GM18505 (cell line): ENCODE data around the gene DUOX2.
"Not testable (repeated sequence)": the region's sequence is repeated elsewhere in the genome, so short reads cannot be mapped to it uniquely, and the experiment has no call there.

Source experiments
- ATAC-seq: cut with Tn5 transposase; IDR thresholded peaks from one replicate; pipeline ENCODE4 v1.9.1; 2021; ENCODE audit not compliant: unreplicated experiment
- POLR2A ChIP-seq: IDR thresholded peaks from 4 replicates; pipeline ENCODE4 v1.6.1; 2011; ENCODE audit warnings: borderline replicate concordance; ENCODE audit not compliant: insufficient read depth, insufficient read length; ENCODE audit errors: extremely low read depth

DUOX2 gene

DNA sequence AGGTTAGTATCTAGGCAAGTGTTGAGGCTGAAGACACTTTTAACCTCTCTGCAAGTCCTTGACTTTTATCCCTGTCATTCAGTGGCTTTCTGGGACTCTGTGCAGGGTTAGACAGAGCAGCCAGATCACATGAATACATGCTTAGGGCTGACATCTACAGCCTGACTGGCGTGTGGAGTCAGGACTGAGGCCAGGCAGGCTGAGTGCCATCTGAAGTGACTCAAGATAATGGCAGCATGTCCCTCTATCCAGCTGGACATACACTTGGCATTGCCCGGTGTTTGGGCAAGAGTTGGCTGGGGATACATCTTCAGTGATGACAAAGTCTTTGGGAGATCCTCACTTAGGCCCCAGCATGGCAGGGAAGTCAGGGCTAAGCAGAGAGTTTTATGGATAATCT is 22.4 kb downstream of the DUOX2 start:
- ATAC-seq = no peak
- no peak for TF ChIP-seq POLR2A

DNA sequence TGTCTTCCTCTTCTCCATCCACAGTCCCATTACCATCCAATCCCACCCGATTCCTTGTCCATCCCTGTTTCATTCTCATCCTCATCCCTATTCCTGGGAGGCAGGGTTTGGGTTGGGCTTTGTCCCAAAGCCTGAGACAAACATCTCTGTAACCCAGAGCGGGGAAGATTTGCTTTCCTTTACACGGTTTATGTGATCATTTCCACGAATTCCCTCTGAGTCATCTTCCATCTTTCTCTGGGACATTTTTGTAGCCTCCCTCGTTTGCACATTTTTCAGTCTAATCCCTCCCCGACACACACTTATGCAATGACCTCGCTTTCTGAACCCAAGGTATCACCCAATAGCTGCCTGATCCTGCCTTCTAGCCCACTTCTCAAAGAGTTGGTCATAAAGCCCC is 22.8 kb downstream of the DUOX2 start:
- no peak for ATAC-seq
- TF ChIP-seq POLR2A = no peak

- ATAC-seq = no peak
- no peak for TF ChIP-seq POLR2A
These were observed 24.1 kb downstream of the DUOX2 start for GRCh38 chr15:45089712-45090373.

DNA sequence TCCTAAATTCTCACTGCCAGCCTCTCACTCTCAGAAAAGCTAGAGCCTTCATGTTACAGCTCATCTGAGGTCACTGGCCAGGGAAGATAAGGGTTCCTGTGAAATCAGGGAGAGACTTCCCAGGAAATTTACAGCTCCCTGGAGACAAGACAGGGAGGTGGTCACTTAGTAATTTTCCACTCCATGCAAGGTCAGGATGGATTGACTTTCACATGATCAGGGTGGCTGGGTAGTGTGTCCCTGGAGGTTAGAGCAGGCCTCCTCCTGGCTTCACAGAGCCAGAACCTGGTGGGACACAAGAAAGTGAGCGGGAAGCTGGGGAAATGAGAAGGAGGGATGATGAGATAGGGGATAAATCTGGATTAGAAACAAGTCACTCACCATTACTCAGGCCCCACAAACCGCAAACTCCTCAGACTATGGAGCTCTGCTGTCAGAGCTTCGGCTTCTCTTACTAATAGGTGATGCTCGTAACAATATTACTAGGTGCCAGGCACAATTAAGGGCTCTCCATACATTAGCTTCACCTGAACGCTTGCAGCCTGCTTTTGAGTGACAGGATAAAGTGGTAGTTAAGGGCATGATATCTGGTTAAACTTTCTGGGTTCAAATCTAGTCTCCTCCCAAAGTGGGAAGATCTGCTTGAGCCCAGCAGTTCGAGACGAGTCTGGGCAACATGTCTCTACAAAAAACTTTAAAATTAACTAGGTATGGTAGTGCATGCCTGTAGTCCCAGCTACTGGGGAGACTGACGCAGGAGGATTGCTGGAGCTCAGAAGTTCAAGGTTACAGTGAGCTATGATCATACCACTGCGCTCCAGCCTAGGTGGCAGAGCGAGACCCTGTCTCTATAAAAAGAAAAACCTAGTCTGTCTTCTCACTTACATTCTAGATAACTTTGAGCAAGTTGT is 24.9 kb downstream of the DUOX2 start:
- ATAC-seq = no peak

GRCh38 chr15:45087513-45087912 is 26.5 kb downstream of the DUOX2 start:
- no peak for ATAC-seq
- no peak for TF ChIP-seq POLR2A

More for the DNA sequence above, 24.9 kb downstream of the DUOX2 start:
- TF ChIP-seq POLR2A = no peak

- TF ChIP-seq POLR2A = no peak
- ATAC-seq = no peak
These were observed 29.8 kb downstream of the DUOX2 start for GRCh38 chr15:45084163-45084562.

- TF ChIP-seq POLR2A = no peak
- ATAC-seq = no peak
These were observed 30.7 kb downstream of the DUOX2 start for GRCh38 chr15:45083223-45083622.

DNA sequence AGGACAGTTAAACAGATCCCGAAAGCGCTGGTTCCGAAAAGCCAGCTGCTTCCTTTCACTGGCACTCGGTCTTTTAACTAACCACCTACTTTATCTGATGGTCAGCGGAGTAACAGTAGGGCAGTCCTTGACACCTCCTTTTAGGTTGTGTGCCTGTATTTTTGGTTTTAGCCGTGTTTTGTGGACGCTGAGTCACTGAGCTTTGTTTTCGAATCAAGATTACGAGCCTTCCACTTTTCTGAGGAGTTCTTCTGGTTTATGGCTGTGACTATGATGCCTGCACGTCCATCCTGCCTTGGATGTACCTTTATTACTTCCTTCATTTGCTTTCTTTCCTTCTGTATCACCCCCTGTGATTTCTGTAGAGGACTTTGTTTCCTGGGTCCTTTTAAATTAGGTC is 31.6 kb downstream of the DUOX2 start:
- ATAC-seq = not testable (repeated sequence)

GRCh38 chr15:45080593-45080992 is 33.4 kb downstream of the DUOX2 start:
- ATAC-seq = not testable (repeated sequence)

DNA sequence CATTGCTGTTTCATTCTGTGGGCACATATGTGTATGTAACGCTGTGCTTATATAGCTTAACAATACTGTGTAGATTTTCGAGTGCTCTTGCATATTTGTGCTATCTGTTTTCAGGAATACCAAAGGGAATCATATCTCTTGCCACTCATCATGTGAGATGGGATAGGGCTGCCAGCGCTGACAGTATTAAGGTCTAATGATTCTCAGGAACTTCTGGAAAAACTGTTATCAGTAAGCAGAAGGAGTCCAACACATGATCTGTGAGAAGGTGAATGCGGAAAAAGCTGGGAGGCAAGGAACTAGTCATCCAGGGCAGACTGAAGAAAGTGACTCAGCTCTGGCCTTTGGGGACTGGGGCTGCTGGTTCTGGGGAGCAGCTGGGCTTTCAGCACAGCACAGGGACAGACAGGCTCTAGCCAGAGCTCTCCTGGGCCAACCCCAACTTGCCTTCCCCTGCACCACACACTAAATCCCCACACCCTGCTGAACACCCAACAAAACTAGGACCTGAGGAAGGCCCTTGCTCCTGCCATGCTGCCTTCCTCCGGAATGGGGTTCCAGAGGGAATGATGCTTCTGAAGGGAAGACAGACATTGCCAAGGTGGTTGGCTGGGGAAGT is 34.2 kb downstream of the DUOX2 start:
- ATAC-seq = not testable (repeated sequence)

DNA sequence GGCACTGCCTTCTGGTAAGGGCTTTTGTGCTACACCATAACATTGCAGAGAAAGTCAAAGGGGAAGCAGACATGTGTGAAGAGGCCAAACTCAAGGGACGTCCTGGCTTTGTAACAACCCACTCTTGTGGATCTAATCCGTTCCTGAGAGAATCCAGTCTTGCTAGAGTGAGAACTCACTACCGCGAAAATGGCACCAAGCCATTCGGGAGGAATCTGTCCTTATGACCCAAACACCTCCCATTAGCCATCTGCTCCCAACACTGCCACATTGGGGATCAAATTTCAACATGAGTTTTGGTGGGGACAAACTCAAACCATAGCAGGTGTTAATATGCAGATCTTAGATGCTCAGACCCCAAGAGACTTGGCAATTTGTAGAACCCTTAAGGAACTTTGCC is 34.8 kb downstream of the DUOX2 start:
- not testable (repeated sequence) for ATAC-seq

DNA sequence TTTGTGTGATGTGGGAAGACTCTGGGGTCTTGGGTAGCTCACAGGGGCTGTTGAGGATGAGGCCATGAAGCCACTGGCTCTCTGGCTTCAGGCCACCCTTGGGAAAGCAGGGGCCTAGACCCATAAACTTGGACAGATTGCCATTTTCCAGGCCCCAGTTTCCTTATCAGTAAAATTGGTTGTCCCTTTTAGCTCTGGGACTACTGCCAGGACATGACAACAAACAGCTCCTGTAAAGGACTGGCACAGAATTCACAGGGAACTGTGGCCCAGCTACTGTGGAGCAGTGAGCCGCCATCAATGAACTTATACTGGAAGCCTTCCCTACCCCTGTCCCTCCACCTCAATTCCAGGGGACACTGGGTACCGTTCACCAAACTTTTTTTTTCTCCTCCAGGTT is 36.6 kb downstream of the DUOX2 start:
- ATAC-seq = not testable (repeated sequence)

DNA sequence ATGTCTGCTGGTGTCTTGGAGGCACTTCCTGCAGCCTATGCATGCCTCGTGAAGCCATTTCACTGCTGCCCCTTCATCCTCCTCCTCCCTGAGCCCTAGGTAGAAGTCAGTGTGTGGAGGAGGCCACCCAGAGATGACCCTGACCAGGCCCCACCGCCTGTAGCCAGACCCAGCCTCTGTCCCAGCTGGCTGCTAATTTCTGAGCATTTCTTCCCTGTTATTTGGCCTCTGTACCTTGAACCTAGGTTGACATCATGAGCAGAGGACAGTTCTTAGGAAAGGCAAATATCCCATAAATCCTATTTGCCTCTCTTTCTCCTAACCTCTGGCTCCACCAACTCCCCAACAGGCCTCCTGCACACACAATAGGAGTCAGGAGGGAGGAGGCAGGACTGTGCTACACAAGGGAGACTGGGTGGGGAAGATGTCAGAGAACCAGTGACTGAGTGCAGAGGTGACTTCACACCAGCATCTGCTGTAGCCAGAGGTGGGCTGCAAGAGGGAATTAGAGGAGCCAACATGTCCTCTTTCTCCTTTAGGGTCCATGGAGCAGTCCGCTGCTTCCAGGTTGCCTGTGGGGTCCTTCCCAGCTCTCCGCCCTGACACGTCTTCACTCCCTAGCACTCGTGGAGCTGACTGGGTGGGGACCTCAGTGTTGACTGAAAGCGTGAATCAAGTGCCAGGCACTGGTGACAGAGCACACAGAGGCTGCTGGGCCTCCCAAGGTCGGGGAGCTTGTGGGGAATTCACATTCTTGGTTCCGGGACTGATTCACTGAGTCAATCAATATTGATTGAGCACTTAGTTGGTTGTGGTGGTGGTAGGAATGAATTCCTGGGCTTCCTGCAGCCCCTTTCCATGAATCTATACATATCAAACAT is 38.3 kb downstream of the DUOX2 start:
- ATAC-seq = not testable (repeated sequence)

DNA sequence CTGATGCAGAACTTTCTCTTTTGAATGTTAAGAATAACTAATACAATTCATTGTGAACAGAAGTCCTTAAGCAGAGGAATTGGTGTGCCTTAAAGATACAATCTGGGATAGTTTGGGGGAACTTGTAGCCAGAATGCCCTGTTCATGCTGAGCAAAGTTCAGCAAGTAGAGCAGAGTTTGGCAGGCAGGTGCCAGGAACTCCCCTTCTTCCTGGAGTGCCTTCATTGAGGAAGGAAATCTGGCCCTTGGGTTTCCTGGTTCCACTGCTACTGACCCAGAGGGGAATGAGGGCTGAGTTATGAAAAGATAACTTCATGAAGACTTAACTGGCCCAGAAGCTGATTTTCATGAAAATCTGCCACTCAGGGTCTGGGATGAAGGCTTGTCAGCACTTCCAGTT is 40.4 kb downstream of the DUOX2 start:
- ATAC-seq = not testable (repeated sequence)

GRCh38 chr15:45069942-45070360 is 44.0 kb downstream of the DUOX2 start:
- not testable (repeated sequence) for ATAC-seq
